DOHH2 (cell line): ENCODE results near the gene TBCK.

Experiments
- H3F3A ChIP-seq: fragments of 200-600 bp; sonication (generic), shearing (Covaris generic); 2 replicates; pipeline ENCODE4 v1.6.0; 2016; ENCODE audit warnings: antibody characterized with exemption, mild to moderate bottlenecking; ENCODE audit not compliant: control insufficient read depth, insufficient read depth
- H3K27ac ChIP-seq: fragments of 200-600 bp; sonication (generic); 2 replicates; pipeline ENCODE4 v1.5.1; 2014; ENCODE audit warnings: low read depth, mild to moderate bottlenecking, low read length, moderate library complexity
- H3K27me3 ChIP-seq: fragments of 200-600 bp; sonication (generic); 2 replicates; pipeline ENCODE4 v1.6.1; 2014; ENCODE audit warnings: mild to moderate bottlenecking, low read length, mixed read lengths; ENCODE audit not compliant: control insufficient read depth
- H3K36me3 ChIP-seq: fragments of 200-600 bp; sonication (generic); 2 replicates; pipeline ENCODE4 v1.6.1; 2014; ENCODE audit warnings: mild to moderate bottlenecking, low read length, moderate library complexity, mixed read lengths; ENCODE audit not compliant: control insufficient read depth
- H3K4me1 ChIP-seq: fragments of 200-600 bp; sonication (generic); 2 replicates; pipeline ENCODE4 v1.6.1; 2014; ENCODE audit warnings: mild to moderate bottlenecking, low read length, mixed read lengths; ENCODE audit not compliant: control insufficient read depth
- H3K4me2 ChIP-seq: fragments of 200-600 bp; sonication (generic); 2 replicates; pipeline ENCODE4 v1.6.0; 2014; ENCODE audit warnings: mild to moderate bottlenecking, low read length, moderate library complexity
- H3K4me3 ChIP-seq: fragments of 200-600 bp; sonication (generic); 2 replicates; pipeline ENCODE4 v1.5.1; 2014; ENCODE audit warnings: mild to moderate bottlenecking, low read length, mixed read lengths
- H3K79me2 ChIP-seq: fragments of 200-600 bp; sonication (generic); 2 replicates; pipeline ENCODE4 v1.6.1; 2014; ENCODE audit warnings: mild to moderate bottlenecking, low read length, mixed read lengths; ENCODE audit not compliant: control insufficient read depth
- H3K9me2 ChIP-seq: fragments of 200-600 bp; sonication (generic); replicated peaks from 2 replicates; pipeline ENCODE4 v1.6.1; 2014; ENCODE audit warnings: mild to moderate bottlenecking, low read length, mixed read lengths; ENCODE audit not compliant: control insufficient read depth
- H3K9me3 ChIP-seq: fragments of 200-600 bp; sonication (generic); 2 replicates; pipeline ENCODE4 v1.6.1; 2014; ENCODE audit warnings: antibody characterized with exemption, low read length, mixed read lengths; ENCODE audit not compliant: control insufficient read depth, insufficient read depth
- H4K20me1 ChIP-seq: fragments of 200-600 bp; sonication (generic); 2 replicates; pipeline ENCODE4 v1.6.0; 2014; ENCODE audit warnings: low read depth, mild to moderate bottlenecking, antibody characterized with exemption, low read length, moderate library complexity; ENCODE audit not compliant: control insufficient read depth, insufficient read depth
- EZH2phosphoT487 ChIP-seq: fragments of 200-600 bp; sonication (generic); IDR thresholded peaks from 2 replicates; pipeline ENCODE4 v1.6.1; 2017; ENCODE audit warnings: borderline replicate concordance, mild to moderate bottlenecking, antibody characterized with exemption, low read length, moderate library complexity, mixed read lengths
- TF ChIP-seq, protein P1 (sequence below): fragments of 200-600 bp; sonication (generic); IDR thresholded peaks from one replicate; pipeline ENCODE4 v1.5.1; 2014; ENCODE audit warnings: antibody characterized with exemption, mild to moderate bottlenecking, low read depth, low read length; ENCODE audit not compliant: poor library complexity, severe bottlenecking

Gene TBCK

DNA sequence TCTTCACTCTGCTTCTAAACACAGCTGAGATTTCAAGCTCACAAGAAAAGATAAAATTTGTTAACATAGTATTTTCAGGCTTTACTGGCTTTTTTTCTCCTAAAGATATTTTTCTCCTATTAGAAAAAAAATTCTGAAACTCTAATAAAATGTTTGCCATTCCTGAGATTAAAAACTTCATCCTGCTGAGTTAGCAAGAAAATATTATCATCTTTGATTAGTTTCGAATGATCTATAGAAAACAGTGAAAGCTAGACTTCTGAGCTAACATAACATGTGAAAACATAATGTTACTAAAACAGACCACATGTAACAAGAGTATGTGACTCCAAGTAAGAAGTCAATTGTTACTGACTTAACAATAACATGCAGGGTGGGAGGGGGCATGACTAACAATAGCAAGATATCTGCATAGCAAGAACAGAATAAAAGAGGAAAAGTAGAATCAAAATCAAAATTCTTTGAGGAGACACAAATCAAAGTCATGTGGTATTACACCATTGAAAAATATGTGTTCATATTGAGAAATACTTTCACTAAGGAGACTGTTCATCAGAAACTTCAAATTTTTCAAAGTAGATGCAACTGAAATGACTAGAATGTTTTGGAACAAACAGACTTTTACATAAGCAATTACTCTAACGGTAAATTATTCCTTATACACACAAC lies 14.5 kb downstream of the TBCK start:
- H3K36me3 ChIP-seq, result peaks cover 3% of the 10 kb centered on the region; the same call in 1 of the 2 replicates

DNA sequence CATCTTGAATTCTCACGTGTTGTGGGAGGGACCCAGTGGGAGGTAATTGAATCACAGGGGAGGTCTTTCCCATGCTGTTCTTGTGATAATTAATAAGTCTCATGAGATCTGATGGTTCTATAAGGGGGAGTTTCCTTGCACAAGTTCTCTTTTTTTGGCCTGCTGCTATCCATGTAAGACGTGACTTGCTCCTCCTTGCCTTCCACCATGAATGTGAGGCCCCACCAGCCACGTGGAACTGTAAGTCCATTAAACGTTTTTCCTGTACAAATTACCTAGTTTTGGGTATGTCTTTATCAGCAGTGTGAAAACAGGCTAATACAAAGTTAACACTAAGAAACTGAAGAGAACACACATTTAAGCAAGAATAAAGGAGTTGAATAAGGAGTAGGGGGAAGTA lies 16.0 kb downstream of the TBCK start:
- H3K79me2 ChIP-seq, result no peaks in the 10 kb centered on the region
- no peaks in the 10 kb centered on the region for H3F3A ChIP-seq
- H3K36me3 ChIP-seq, result peaks cover 12% of the 10 kb centered on the region
- H3K9me2 ChIP-seq, result no peaks in the 10 kb centered on the region
- no peak overlapping the region for H3K4me3 ChIP-seq
- no peaks in the 10 kb centered on the region for H3K4me1 ChIP-seq
- no peak overlapping the region for H3K4me2 ChIP-seq
- H4K20me1 ChIP-seq, result no peaks in the 10 kb centered on the region
- no peaks in the 10 kb centered on the region for H3K27me3 ChIP-seq
- H3K27ac ChIP-seq, result no peak overlapping the region
- H3K9me3 ChIP-seq, result no peaks in the 10 kb centered on the region
- no peak for TF ChIP-seq EZH2phosphoT487
- TF ChIP-seq, protein P1, sequence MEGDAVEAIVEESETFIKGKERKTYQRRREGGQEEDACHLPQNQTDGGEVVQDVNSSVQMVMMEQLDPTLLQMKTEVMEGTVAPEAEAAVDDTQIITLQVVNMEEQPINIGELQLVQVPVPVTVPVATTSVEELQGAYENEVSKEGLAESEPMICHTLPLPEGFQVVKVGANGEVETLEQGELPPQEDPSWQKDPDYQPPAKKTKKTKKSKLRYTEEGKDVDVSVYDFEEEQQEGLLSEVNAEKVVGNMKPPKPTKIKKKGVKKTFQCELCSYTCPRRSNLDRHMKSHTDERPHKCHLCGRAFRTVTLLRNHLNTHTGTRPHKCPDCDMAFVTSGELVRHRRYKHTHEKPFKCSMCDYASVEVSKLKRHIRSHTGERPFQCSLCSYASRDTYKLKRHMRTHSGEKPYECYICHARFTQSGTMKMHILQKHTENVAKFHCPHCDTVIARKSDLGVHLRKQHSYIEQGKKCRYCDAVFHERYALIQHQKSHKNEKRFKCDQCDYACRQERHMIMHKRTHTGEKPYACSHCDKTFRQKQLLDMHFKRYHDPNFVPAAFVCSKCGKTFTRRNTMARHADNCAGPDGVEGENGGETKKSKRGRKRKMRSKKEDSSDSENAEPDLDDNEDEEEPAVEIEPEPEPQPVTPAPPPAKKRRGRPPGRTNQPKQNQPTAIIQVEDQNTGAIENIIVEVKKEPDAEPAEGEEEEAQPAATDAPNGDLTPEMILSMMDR, result no peak

More for the DNA sequence above, 14.5 kb downstream of the TBCK start:
- Histone ChIP-seq H3K9me2 (no peaks in the 10 kb centered on the region), H3K4me3 (no peak overlapping the region), H3K4me2 (no peak overlapping the region), H3K9me3 (no peaks in the 10 kb centered on the region), H3K79me2 (no peaks in the 10 kb centered on the region), H3F3A (no peaks in the 10 kb centered on the region), H3K4me1 (no peaks in the 10 kb centered on the region), H3K27ac (no peak overlapping the region), H3K27me3 (no peaks in the 10 kb centered on the region), H4K20me1 (no peaks in the 10 kb centered on the region)
- TF ChIP-seq, protein P1, result no peak
- TF ChIP-seq EZH2phosphoT487, result no peak

DNA sequence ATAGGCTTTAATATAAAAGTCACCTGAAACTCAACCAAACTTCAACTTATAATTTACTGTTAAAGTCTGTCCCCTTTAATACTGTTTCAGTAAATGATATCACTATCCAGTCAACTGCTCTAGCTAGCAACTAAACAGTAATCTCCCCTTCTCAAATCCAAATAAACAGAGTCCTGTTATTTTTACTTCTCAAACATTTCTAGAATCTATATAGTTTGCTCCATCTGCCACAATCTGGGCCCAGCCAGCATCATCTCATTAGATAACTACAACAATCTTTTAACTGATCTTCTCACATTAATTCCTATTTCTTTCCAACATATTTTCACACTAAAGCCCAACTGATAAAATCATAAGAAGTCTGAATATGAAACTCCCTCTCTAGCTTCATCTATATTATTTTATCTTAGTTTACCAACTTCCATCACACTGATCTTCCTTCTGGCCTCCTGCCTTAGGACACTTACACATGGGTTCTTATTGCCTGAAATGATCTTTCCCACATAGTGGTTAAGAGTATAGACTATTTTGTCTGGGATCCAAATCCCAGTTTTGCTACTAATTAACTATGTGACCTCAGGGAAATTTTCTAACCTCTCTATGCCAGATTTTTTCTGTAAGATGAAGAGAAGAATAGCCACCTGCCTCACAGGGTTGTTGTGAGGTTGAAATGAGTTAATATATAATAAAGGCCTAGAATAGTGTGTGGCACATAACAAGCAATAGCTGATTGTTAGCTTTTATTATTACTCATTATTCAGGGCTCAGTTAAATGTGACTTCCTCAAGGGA lies 18.6 kb downstream of the TBCK start:
- Histone ChIP-seq H3K79me2 (no peaks in the 10 kb centered on the region), H3K27me3 (no peaks in the 10 kb centered on the region), H3K9me2 (no peaks in the 10 kb centered on the region), H3K36me3 (peaks cover 21% of the 10 kb centered on the region), H3K9me3 (no peaks in the 10 kb centered on the region), H3K4me2 (no peak overlapping the region), H3K4me3 (no peak overlapping the region), H3K4me1 (no peaks in the 10 kb centered on the region), H3K27ac (no peak overlapping the region), H4K20me1 (no peaks in the 10 kb centered on the region), H3F3A (no peaks in the 10 kb centered on the region)
- TF ChIP-seq, protein P1, result no peak
- no peak for TF ChIP-seq EZH2phosphoT487
